Lower leg skin (tissue), 4 donors: ENCODE measurements around the gene GLT8D2. TPM values are rescaled to one million over a fixed set of nuclear protein-coding genes. Genes with fewer than 3 reads are reported as not detected.

ENCODE experiments used
- DNase-seq, 2 donors: peaks; one replicate each; pipeline ENCODE4 v3.0.0-alpha.2; 2019; ENCODE audit warnings: low spot score in 2 of 2
- H3K4me3 ChIP-seq: fragments of 200-600 bp; sonication (generic); 2 replicates; pipeline ENCODE4 v1.5.1; 2017; ENCODE audit warnings: mild to moderate bottlenecking, low read depth; ENCODE audit not compliant: poor library complexity, severe bottlenecking
- POLR2A ChIP-seq, 2 donors: fragments of 450-650 bp; IDR thresholded peaks; one replicate each; pipeline ENCODE4 v1.6.1; 2016 to 2017; ENCODE audit warnings: antibody characterized with exemption in 2 of 2, mild to moderate bottlenecking in 1 of 2, moderate library complexity in 1 of 2
- WGBS, 2 donors: methylation state at CpG; one replicate each; pipeline ENCODE4 v1.1.5; 2018; 5-methylcytosine and 5-hydroxymethylcytosine counted together
- intact Hi-C: fragments of 100-400 bp; cut with DNase I; formaldehyde crosslinking; loops from one replicate; pipeline ENCODE4 v1.15.0; 2023; ENCODE audit warnings: low total_unique reads
- total RNA-seq, 4 donors: library from RNA; depleted of rRNA; stranded (reverse); fragments of >200 nt; gene quantifications; one replicate each; pipeline ENCODE4 v1.1.0, GENCODE V29; 2016
- TF ChIP-seq, protein P1 (sequence below), 3 donors: fragments of 450-650 bp; IDR thresholded peaks; one replicate each; pipeline ENCODE4 v1.5.1; 2016; ENCODE audit warnings: antibody characterized with exemption in 3 of 3, mild to moderate bottlenecking in 3 of 3, moderate library complexity in 2 of 3

GLT8D2 gene
- total RNA-seq, 4 donors from 2014 or later = 0.72 to 1.9 (median 1.2) TPM

DNA sequence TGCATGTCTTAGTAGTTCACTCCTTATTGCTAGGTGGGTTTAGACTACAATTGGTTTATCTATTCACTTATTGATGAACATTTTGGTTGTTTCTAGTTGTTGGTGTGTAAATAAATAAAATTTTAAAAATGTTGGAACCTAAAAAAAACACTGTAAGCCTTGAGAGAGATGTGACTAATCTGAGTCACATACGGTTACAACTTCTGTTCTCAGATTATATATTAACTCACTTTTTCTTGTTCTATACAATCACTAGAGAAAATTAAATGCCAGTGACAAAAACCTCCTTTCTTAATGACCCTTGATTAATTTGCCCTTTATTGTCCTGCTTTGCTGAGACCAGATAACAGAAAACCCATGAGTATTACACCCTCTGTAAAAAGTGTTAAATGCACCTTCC is 91.4 kb downstream of the GLT8D2 start:
- intact Hi-C loops = no loop called here
- DNase-seq = no peak
- TF ChIP-seq, protein P1, sequence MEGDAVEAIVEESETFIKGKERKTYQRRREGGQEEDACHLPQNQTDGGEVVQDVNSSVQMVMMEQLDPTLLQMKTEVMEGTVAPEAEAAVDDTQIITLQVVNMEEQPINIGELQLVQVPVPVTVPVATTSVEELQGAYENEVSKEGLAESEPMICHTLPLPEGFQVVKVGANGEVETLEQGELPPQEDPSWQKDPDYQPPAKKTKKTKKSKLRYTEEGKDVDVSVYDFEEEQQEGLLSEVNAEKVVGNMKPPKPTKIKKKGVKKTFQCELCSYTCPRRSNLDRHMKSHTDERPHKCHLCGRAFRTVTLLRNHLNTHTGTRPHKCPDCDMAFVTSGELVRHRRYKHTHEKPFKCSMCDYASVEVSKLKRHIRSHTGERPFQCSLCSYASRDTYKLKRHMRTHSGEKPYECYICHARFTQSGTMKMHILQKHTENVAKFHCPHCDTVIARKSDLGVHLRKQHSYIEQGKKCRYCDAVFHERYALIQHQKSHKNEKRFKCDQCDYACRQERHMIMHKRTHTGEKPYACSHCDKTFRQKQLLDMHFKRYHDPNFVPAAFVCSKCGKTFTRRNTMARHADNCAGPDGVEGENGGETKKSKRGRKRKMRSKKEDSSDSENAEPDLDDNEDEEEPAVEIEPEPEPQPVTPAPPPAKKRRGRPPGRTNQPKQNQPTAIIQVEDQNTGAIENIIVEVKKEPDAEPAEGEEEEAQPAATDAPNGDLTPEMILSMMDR (IDR thresholded peaks at IDR 0.05) = no peak
- no peak for TF ChIP-seq POLR2A (IDR thresholded peaks at IDR 0.05)
- 71 to 72% methylated on average over 1 of the region's 1 CpG for WGBS, 2 donors
- no peak overlapping the region for H3K4me3 ChIP-seq

DNA sequence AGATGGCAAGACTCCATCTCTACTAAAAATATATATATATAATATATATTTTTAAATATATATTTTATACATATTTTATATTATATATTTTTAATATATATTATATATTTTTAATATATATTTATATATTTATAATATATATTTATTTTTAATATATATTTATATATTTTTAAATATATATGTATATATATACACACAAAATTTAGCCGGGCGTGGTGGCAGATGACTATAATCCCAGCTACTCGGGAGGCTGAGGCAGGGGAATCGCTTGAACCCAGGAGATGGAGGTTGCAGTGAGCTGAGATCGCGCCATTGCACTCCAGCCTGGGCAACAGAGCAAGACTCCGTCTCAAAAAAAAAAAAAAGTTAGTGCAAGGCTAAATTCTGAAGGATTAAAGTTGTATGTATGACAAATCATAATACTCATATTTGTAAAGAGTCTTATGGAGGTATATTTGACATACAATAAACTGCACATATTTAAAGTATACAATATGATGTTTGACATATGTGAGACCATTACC is 92.1 kb downstream of the GLT8D2 start:
- no peak for DNase-seq
- intact Hi-C loops = no loop called here
- H3K4me3 ChIP-seq = no peak overlapping the region
- WGBS, 2 donors = 85 to 88% methylated on average over 7 of the region's 7 CpGs
- TF ChIP-seq, protein P1 (IDR thresholded peaks at IDR 0.05) = no peak
- TF ChIP-seq POLR2A (IDR thresholded peaks at IDR 0.05) = no peak

DNA sequence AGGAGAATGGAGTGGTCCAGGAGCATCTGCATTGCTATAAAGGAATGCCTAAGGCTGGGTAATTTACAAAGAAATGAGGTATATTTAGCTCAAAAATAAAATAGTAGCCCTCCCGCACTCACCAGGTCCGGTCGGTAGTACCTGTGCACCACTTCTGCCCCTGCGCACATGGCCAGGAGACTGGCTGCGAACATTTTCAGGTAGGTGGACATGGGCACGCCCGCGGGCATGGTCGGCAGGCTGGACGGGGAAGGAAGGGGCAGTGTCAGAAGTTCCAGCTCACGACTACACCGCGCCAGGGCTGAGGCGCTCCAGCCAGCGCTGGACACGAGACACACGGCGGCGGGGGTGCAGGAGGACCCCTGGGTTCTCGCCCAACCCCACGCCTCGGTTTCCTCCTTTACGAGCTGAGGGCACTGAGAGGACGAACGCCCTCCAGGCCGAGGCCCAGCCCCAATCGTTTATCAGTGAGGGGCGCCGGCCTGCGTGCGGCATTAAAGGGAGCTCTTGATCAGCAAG is 93.4 kb downstream of the GLT8D2 start:
- TF ChIP-seq, protein P1 (IDR thresholded peaks at IDR 0.05) = no peak
- no peak for TF ChIP-seq POLR2A (IDR thresholded peaks at IDR 0.05)
- WGBS, 2 donors = 0 to 1% methylated on average over 18 to 23 of the region's 31 CpGs

DNA sequence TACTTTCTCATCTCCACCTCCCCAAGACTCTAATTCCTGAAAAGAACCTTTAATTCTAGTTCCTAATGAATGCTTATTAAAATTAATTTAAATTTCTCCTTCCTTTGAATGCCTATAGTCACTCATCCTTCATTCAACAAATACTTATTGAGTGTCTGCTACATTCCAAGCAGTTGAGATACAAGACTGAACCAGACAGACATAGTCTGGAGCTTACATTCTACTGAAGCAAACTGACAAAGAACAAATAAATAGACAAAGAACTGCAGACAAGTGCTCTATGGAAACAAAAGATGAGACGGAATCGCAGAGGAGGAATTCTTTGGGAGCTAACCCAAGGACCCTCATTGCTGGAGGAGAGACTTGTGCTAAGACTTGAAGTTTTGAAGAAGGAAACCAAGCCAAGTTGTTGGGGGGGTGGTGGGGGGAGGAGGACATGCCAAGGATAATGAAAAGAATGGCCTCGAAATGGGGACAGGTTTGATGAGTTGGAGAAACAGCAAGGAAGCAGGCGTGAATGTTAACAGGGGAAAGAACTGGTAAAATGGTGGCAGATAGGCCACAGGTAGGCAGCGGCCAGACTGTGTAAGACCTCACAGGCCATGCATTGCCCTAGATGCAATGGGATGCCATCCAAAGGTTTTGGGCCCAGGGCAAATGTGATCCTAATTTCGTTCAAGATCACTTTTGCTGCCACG is 94.0 kb downstream of the GLT8D2 start:
- no peak for DNase-seq
- peak overlapping the region; percentile 68 for H3K4me3 ChIP-seq
- WGBS, 2 donors = 27 to 30% methylated on average over 7 of the region's 7 CpGs
- TF ChIP-seq POLR2A (IDR thresholded peaks at IDR 0.05) = no peak
- TF ChIP-seq, protein P1 (IDR thresholded peaks at IDR 0.05) = no peak
- intact Hi-C loops = no loop called here

More for the DNA sequence above, 93.4 kb downstream of the GLT8D2 start:
- DNase-seq = no peak
- peak overlapping the region; percentile 68 for H3K4me3 ChIP-seq
- intact Hi-C loops = no loop called here

DNA sequence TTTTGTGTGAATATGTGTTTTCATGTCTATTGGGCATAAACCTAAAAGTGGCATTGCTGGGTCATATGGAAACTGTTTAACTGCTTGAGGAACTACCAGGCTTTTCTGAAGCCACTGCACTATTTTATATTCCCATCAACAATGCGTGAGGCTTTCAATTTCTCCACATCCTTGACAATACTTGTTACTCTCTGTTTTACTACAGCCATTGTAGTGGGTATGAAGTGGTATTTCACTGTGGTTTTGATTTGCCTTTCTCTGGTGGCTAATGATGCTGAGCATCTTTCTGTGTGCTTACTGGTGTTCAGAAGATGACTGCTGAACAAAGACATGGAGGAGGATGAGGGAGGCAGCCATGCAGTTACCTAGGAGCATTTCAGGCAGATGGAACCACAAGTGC is 97.5 kb downstream of the GLT8D2 start:
- DNase-seq = no peak
- TF ChIP-seq, protein P1 (IDR thresholded peaks at IDR 0.05) = no peak
- TF ChIP-seq POLR2A (IDR thresholded peaks at IDR 0.05) = no peak
- intact Hi-C loops = no loop called here
- no peak overlapping the region for H3K4me3 ChIP-seq
- 87 to 100% methylated on average over 1 of the region's 1 CpG for WGBS, 2 donors
